Keratinocyte (primary cell): ENCODE measurements around the gene GRM3. TPM values are rescaled to one million over a fixed set of nuclear protein-coding genes. Genes with fewer than 3 reads are reported as not detected.

Source experiments
- DNase-seq: peaks from one replicate; pipeline ENCODE4 v3.0.0-alpha.2; 2011; ENCODE audit warnings: low read depth, missing footprints, low spot score
- FAIRE-seq: peaks from 2 replicates; lab custom pipeline; 2011; peaks lifted over from hg19 to GRCh38; lab: Jason Lieb, UNC
- H2AFZ ChIP-seq: 2 replicates; pipeline ENCODE4 v1.6.0; 2012; ENCODE audit warnings: low read length, control low read depth, inconsistent platforms; ENCODE audit not compliant: control insufficient read depth
- H3K27ac ChIP-seq: 2 replicates; pipeline ENCODE4 v1.5.1; 2011; ENCODE audit warnings: low read length; ENCODE audit not compliant: control insufficient read depth, insufficient read depth
- H3K27me3 ChIP-seq: 3 replicates; pipeline ENCODE4 v1.6.0; 2011; ENCODE audit warnings: low read length; ENCODE audit not compliant: control insufficient read depth, insufficient read depth; ENCODE audit errors: extremely low read depth
- H3K36me3 ChIP-seq, 2 experiments: 2 replicates in 1 of 2; 3 replicates in 1 of 2; pipeline ENCODE4 v1.5.1; 2011; ENCODE audit warnings: low read length in 2 of 2, mild to moderate bottlenecking in 1 of 2; ENCODE audit not compliant: control insufficient read depth in 2 of 2, insufficient read depth in 2 of 2; ENCODE audit errors: extremely low read depth in 1 of 2
- H3K4me1 ChIP-seq: 3 replicates; pipeline ENCODE4 v1.5.1; 2011; ENCODE audit warnings: low read length; ENCODE audit not compliant: control insufficient read depth, insufficient read depth; ENCODE audit errors: extremely low read depth
- H3K4me2 ChIP-seq: 3 replicates; pipeline ENCODE4 v1.6.0; 2011; ENCODE audit warnings: low read depth, low read length; ENCODE audit not compliant: control insufficient read depth, insufficient read depth; ENCODE audit errors: extremely low read depth
- H3K4me3 ChIP-seq, 3 experiments: fragments of 200-600 bp in 1 of 3; sonication (generic) in 1 of 3; 2 replicates in 2 of 3; 3 replicates in 1 of 3; pipeline ENCODE4 v1.5.1; 2011 to 2016; ENCODE audit warnings: low read length in 3 of 3, mild to moderate bottlenecking in 3 of 3, control low read depth in 2 of 3, inconsistent platforms in 1 of 3, low read depth in 1 of 3, mixed read lengths in 1 of 3, mixed run types in 1 of 3, moderate library complexity in 1 of 3; ENCODE audit not compliant: control insufficient read depth in 2 of 3, insufficient read depth in 2 of 3; ENCODE audit errors: extremely low read depth in 1 of 3
- H3K79me2 ChIP-seq: 2 replicates; pipeline ENCODE4 v1.6.0; 2012; ENCODE audit warnings: low read length; ENCODE audit not compliant: control insufficient read depth, insufficient read depth
- H3K9ac ChIP-seq: 3 replicates; pipeline ENCODE4 v1.6.0; 2011; ENCODE audit warnings: low read length; ENCODE audit not compliant: control insufficient read depth, insufficient read depth; ENCODE audit errors: extremely low read depth
- H3K9me1 ChIP-seq: 3 replicates; pipeline ENCODE4 v1.6.0; 2011; ENCODE audit warnings: low read length; ENCODE audit not compliant: control insufficient read depth, insufficient read depth; ENCODE audit errors: extremely low read depth
- H3K9me3 ChIP-seq: 2 replicates; pipeline ENCODE4 v1.5.1; 2012; ENCODE audit warnings: low read depth, low read length; ENCODE audit not compliant: control insufficient read depth
- H4K20me1 ChIP-seq: 3 replicates; pipeline ENCODE4 v1.6.0; 2011; ENCODE audit warnings: low read length; ENCODE audit not compliant: control insufficient read depth, insufficient read depth; ENCODE audit errors: extremely low read depth
- CTCF ChIP-seq, 3 experiments: IDR thresholded peaks in 1 of 3; conservative IDR thresholded peaks in 1 of 3; optimal IDR thresholded peaks in 1 of 3; 2 replicates in 2 of 3; 3 replicates in 1 of 3; pipeline versions ENCODE3 to v1.5.1; 2011; ENCODE audit warnings: low read length in 3 of 3, mild to moderate bottlenecking in 3 of 3, moderate library complexity in 2 of 3, control low read depth in 1 of 3, inconsistent platforms in 1 of 3; ENCODE audit not compliant: insufficient read depth in 2 of 3; ENCODE audit errors: extremely low read depth in 1 of 3
- EZH2 ChIP-seq: IDR thresholded peaks from one replicate; pipeline ENCODE4 v1.6.1; 2012; ENCODE audit warnings: inconsistent platforms, mild to moderate bottlenecking, low read length, moderate library complexity
- dilution Hi-C: fragments of 300-500 bp; cut with MboI; formaldehyde crosslinking; loops from one replicate; pipeline ENCODE4 v1.7.0; 2020; ENCODE audit warnings: low sequenced_read_pairs; ENCODE audit not compliant: extremely low pct_ligation_motif_present
- polyA plus RNA-seq, 5 experiments: library from polyadenylated mRNA; depleted of rRNA in 3 of 5; stranded (reverse) in 3 of 5; stranded (forward) in 1 of 5; unstranded in 1 of 5; fragments of >200 nt; gene quantifications; 1 replicate in 1 of 5; 2 replicates in 3 of 5; 3 replicates in 1 of 5; pipeline versions ENCODE4 v1.2.1 to v1.2.3, GENCODE V29; 2011 to 2012; ENCODE audit warnings: missing spikeins in 2 of 5, low read depth in 1 of 5, low replicate concordance in 1 of 5

GRM3 gene
- polyA plus RNA-seq, 1 donor (not counting 4 experiments of a cell fraction or from before 2014, with no cell fraction given): not detected

DNA sequence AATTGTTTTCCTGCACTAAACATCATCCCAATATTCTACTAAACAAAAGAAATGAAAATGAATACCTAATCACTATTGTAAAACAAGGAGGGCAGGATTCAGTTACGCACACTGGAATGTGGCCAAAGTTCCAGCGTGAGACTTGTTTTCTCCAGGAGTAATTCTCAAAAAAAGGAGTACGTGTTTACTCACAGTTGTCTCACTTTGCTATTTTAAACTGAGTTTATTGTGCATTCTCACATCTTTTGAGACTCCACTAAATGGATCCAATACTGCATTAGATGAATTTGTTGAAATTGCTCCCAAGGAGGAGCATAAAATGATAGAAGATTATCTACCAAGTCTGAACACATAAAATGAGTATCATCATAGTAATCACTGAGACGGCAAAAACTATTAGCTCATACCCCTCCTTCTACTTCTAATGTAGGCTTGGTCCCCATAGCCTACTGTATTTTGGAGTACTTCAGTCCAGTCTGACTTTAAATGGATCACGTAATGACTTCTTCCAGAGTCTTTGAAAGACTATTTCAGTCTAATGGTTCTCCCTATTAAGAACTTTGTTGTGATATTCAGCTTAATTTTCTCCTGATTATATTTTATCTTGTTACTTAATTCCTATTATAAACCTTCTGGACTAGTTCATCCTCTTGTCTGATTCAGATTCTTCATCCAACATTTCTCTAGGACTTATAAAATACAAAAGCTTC lies 3.8 kb downstream of the GRM3 start:
- no peak for DNase-seq
- no peak overlapping the region for H2AFZ ChIP-seq
- no peak overlapping the region for H3K4me3 ChIP-seq
- dilution Hi-C loops: no loop called here
- FAIRE-seq: no peak
- H3K9me3 ChIP-seq: no peaks in the 10 kb centered on the region
- H3K27me3 ChIP-seq: peaks cover 20% of the 10 kb centered on the region
- H3K79me2 ChIP-seq: no peaks in the 10 kb centered on the region
- no peaks in the 10 kb centered on the region for H3K9me1 ChIP-seq
- no peaks in the 10 kb centered on the region for H3K36me3 ChIP-seq
- TF ChIP-seq CTCF (optimal IDR thresholded peaks at IDR 0.05 in 1 of 3, IDR thresholded peaks at IDR 0.05 in 1 of 3, conservative IDR thresholded peaks at IDR 0.05 in 1 of 3; ENCODE audit: extremely low read depth in 1 of 3, insufficient read depth in 2 of 3, low read length in 3 of 3) (no peak), EZH2 (no peak)
- H3K9ac ChIP-seq: no peak overlapping the region
- no peak overlapping the region for H3K27ac ChIP-seq
- H3K4me1 ChIP-seq: no peaks in the 10 kb centered on the region
- no peaks in the 10 kb centered on the region for H4K20me1 ChIP-seq
- H3K4me2 ChIP-seq: no peak overlapping the region

DNA sequence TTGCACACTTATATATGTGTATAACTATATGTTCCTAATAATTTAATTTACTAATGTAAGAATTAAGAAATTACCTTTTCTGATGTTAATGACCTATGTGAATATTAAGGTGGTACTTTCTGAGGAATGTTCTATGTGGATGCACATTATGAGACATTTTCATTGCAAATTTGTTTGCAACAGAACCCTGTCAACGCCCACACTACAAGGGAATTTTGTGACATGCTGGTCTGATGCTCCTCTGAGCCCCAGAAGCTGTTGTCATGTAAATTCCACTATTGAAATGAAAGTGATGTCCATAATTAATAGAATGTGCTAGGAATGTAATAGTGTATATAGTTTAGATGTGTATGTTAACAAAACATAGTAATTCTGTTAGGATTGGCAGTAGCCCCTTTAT lies 4.5 kb downstream of the GRM3 start:
- no peaks in the 10 kb centered on the region for H3K9me3 ChIP-seq
- H3K27ac ChIP-seq: no peak overlapping the region
- TF ChIP-seq EZH2 (no peak), CTCF (optimal IDR thresholded peaks at IDR 0.05 in 1 of 3, IDR thresholded peaks at IDR 0.05 in 1 of 3, conservative IDR thresholded peaks at IDR 0.05 in 1 of 3; ENCODE audit: extremely low read depth in 1 of 3, insufficient read depth in 2 of 3, low read length in 3 of 3) (no peak)
- no peaks in the 10 kb centered on the region for H3K36me3 ChIP-seq
- H4K20me1 ChIP-seq: no peaks in the 10 kb centered on the region
- H3K4me1 ChIP-seq: no peaks in the 10 kb centered on the region
- H3K9ac ChIP-seq: no peak overlapping the region
- dilution Hi-C loops: no loop called here
- H3K9me1 ChIP-seq: no peaks in the 10 kb centered on the region
- H2AFZ ChIP-seq: no peak overlapping the region
- H3K4me2 ChIP-seq: no peak overlapping the region
- DNase-seq (no peak), FAIRE-seq (no peak)
- no peak overlapping the region for H3K4me3 ChIP-seq
- H3K27me3 ChIP-seq: peaks cover 20% of the 10 kb centered on the region
- H3K79me2 ChIP-seq: no peaks in the 10 kb centered on the region
